Thymus (tissue), 14 donors: Measurements from ENCODE around the gene POSTN. TPM values are rescaled to one million over a fixed set of nuclear protein-coding genes. Genes with fewer than 3 reads are reported as not detected.

Experiments
- DNase-seq, 9 donors: peaks; one replicate each; pipeline ENCODE4 v3.0.0-alpha.2; 2013; ENCODE audit warnings: low spot score in 9 of 9, low read depth in 6 of 9, missing footprints in 1 of 9
- H3K27ac ChIP-seq, 2 donors: one replicate each; pipeline ENCODE4 v1.5.1; 2013; ENCODE audit warnings: control low read depth in 1 of 2, low read depth in 1 of 2, low read length in 1 of 2, mild to moderate bottlenecking in 1 of 2, moderate library complexity in 1 of 2
- H3K27me3 ChIP-seq, 2 donors: one replicate each; pipeline ENCODE4 v1.5.1; 2013; ENCODE audit warnings: low read length in 1 of 2; ENCODE audit not compliant: control insufficient read depth in 2 of 2, insufficient read depth in 1 of 2
- H3K36me3 ChIP-seq, 2 donors: one replicate each; pipeline ENCODE4 v1.5.1; 2013; ENCODE audit warnings: low read length in 1 of 2, mild to moderate bottlenecking in 1 of 2, moderate library complexity in 1 of 2; ENCODE audit not compliant: control insufficient read depth in 2 of 2, insufficient read depth in 2 of 2
- H3K4me1 ChIP-seq, 2 donors: one replicate each; pipeline ENCODE4 v1.5.1; 2013; ENCODE audit warnings: low read length in 2 of 2; ENCODE audit not compliant: control insufficient read depth in 2 of 2, insufficient read depth in 2 of 2
- H3K4me3 ChIP-seq, 2 donors: one replicate each; pipeline ENCODE4 v1.5.1; 2013; ENCODE audit warnings: low read length in 2 of 2, control low read depth in 1 of 2, mild to moderate bottlenecking in 1 of 2
- H3K9me3 ChIP-seq, 2 donors: one replicate each; pipeline ENCODE4 v1.5.1; 2013; ENCODE audit warnings: low read length in 1 of 2, mild to moderate bottlenecking in 1 of 2; ENCODE audit not compliant: control insufficient read depth in 2 of 2, insufficient read depth in 1 of 2
- WGBS: extraction: QIAGEN DNeasy Blood & Tissue Kit; methylation state at CpG from one replicate; pipeline ENCODE4 v1.1.7; 2013; 5-methylcytosine and 5-hydroxymethylcytosine counted together
- long read RNA-seq, 10 donors: transcript quantifications; one replicate each; lab custom pipeline, GENCODE V29; 2026
- polyA plus RNA-seq: library from polyadenylated mRNA; stranded (reverse); fragments of 200-250 nt; gene quantifications from one replicate; pipeline ENCODE4 v1.2.3, GENCODE V29; 2013
- total RNA-seq: library from RNA; stranded (reverse); fragments of 120-200 nt; gene quantifications from one replicate; pipeline ENCODE4 v1.2.4, GENCODE V29; 2013
- donor health status: healthy.

POSTN gene, protein sequence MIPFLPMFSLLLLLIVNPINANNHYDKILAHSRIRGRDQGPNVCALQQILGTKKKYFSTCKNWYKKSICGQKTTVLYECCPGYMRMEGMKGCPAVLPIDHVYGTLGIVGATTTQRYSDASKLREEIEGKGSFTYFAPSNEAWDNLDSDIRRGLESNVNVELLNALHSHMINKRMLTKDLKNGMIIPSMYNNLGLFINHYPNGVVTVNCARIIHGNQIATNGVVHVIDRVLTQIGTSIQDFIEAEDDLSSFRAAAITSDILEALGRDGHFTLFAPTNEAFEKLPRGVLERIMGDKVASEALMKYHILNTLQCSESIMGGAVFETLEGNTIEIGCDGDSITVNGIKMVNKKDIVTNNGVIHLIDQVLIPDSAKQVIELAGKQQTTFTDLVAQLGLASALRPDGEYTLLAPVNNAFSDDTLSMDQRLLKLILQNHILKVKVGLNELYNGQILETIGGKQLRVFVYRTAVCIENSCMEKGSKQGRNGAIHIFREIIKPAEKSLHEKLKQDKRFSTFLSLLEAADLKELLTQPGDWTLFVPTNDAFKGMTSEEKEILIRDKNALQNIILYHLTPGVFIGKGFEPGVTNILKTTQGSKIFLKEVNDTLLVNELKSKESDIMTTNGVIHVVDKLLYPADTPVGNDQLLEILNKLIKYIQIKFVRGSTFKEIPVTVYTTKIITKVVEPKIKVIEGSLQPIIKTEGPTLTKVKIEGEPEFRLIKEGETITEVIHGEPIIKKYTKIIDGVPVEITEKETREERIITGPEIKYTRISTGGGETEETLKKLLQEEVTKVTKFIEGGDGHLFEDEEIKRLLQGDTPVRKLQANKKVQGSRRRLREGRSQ
- 103 TPM for total RNA-seq
- polyA plus RNA-seq: 22.2 TPM
- long read RNA-seq, donor 1, partial matches to known transcripts: 0 of 2 reads
- long read RNA-seq, donor 1, other reads (novel, unspliced or antisense): 0 of 2 reads
- long read RNA-seq, donor 2: 0 reads
- long read RNA-seq, donor 3, transcript POSTN-209 (21 exons, 3,214 nt): minor isoform, 7 of 26 reads
- long read RNA-seq, donor 3, transcript POSTN-204 (22 exons, 3,210 nt): major isoform, 8 of 26 reads
- long read RNA-seq, donor 3, partial matches to known transcripts: 5 of 26 reads
- long read RNA-seq, donor 3, other reads (novel, unspliced or antisense): 0 of 26 reads
- long read RNA-seq, donor 4, partial matches to known transcripts: 0 of 2 reads
- long read RNA-seq, donor 4, other reads (novel, unspliced or antisense): 0 of 2 reads
- long read RNA-seq, donor 5, transcript POSTN-203 (23 exons, 3,373 nt): major isoform, 7 of 64 reads
- long read RNA-seq, donor 5, transcript POSTN-209 (21 exons, 3,214 nt): major isoform, 7 of 64 reads
- long read RNA-seq, donor 5, transcript POSTN-205 (4 exons, 502 nt): major isoform, 7 of 64 reads
- long read RNA-seq, donor 5, transcript POSTN-202 (22 exons, 3,196 nt): major isoform, 7 of 64 reads
- long read RNA-seq, donor 5, partial matches to known transcripts: 26 of 64 reads
- long read RNA-seq, donor 5, other reads (novel, unspliced or antisense): 0 of 64 reads
- long read RNA-seq, donor 6, transcript POSTN-207 (2 exons, 1,159 nt): major isoform, 8 of 26 reads
- long read RNA-seq, donor 6, transcript POSTN-209 (21 exons, 3,214 nt): minor isoform, 7 of 26 reads
- long read RNA-seq, donor 6, partial matches to known transcripts: 0 of 26 reads
- long read RNA-seq, donor 6, other reads (novel, unspliced or antisense): 0 of 26 reads
- long read RNA-seq, donor 7, partial matches to known transcripts: 0 of 8 reads
- long read RNA-seq, donor 7, other reads (novel, unspliced or antisense): 0 of 8 reads
- long read RNA-seq, donor 8, transcript POSTN-209 (21 exons, 3,214 nt): major isoform, 9 of 17 reads
- long read RNA-seq, donor 8, partial matches to known transcripts: 0 of 17 reads
- long read RNA-seq, donor 8, other reads (novel, unspliced or antisense): 0 of 17 reads
- long read RNA-seq, donor 9, transcript POSTN-209 (21 exons, 3,214 nt): major isoform, 5 of 14 reads
- long read RNA-seq, donor 9, partial matches to known transcripts: 0 of 14 reads
- long read RNA-seq, donor 9, other reads (novel, unspliced or antisense): 0 of 14 reads
- long read RNA-seq, donor 10, partial matches to known transcripts: 0 of 4 reads
- long read RNA-seq, donor 10, other reads (novel, unspliced or antisense): 0 of 4 reads

DNA sequence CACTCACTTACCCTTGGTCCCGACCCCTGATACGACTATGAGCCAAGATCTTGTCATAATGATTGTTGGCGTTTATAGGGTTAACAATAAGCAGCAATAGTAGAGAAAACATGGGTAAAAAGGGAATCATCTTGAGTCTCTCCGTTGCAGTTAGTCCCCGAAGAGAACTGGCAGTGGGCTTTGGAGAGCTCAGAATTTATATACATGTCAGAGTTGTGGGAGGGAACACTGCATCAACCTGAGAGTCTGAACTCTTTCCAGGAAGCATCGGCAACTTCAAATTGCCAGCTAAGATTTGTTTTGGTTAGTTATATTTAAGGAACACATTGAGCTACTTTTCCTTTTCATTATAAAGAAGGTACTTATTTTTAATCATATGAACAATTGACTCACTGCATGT is at the start of gene POSTN:
Gene POSTN, minus strand, starts transcription at position 172 of the 400 bp plus-strand sequence. Its CDS starts 42 bp downstream, at position 130.
- Histone ChIP-seq H3K4me1 (no peaks in the 10 kb centered on the region), H3K9me3 (no peaks in the 10 kb centered on the region), H3K27ac (no peak within 1 kb of the TSS), H3K36me3 (no peaks in the 10 kb centered on the region), H3K4me3 (no peak within 1 kb of the TSS), H3K27me3 (no peaks in the 10 kb centered on the region)
- DNase-seq: no peak
- WGBS: 42% methylated on average over 6 of the region's 6 CpGs

DNA sequence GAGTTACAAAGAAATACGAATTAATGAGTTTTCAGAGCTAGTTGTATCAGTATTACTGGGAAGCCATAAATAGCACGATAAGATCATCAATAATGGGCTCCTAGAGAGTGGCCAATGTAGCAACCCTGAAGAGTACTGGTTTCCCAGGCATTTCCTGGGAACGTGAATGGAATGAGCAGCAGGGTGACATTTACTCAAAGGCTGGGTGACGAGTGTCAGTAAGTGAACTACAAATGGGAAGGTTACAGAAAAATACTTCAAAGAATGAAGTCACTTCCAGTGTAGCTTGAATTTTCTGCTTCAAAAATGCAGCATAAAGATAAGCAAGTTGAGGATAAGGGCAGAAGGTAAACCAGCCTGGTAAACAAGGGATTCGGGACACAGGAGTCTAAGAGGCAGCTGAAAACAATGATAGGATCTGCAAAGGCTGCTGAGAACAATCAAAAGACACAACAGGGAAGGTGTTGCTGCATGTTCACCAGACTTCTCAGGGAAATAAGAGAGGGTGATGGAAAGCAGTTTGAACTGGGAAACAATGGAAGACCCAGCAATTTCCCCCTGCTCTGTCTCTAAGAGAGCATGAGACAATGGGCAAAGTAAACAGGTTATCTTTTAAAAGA is 48.6 kb upstream of the POSTN start:
- DNase-seq: no peak
- H3K9me3 ChIP-seq: no peaks in the 10 kb centered on the region
- H3K4me3 ChIP-seq: no peak overlapping the region
- H3K4me1 ChIP-seq: no peaks in the 10 kb centered on the region
- H3K27me3 ChIP-seq: no peaks in the 10 kb centered on the region
- WGBS: 47% methylated on average over 5 of the region's 5 CpGs
- no peaks in the 10 kb centered on the region for H3K36me3 ChIP-seq
- H3K27ac ChIP-seq: no peak overlapping the region

DNA sequence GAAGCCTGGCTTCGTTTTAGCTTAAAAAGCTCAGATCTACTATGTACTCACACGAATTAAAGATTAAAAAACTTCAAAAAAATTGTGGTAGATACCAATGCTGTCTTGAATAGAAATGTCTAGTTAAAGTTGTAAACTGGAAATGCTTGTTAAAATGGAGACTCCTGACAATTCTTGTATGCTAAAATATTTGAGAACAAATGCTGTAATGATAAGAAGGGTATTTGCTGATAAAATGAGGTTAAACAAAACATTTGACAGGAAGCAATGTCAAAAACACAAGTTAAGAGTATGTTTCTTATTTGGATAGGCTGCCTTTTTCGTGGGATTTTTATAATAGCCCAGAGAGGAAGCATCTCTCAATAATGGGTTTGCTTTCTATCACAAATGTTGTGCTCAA is 48.0 kb upstream of the POSTN start:
- H3K27ac ChIP-seq: no peak overlapping the region
- no peaks in the 10 kb centered on the region for H3K9me3 ChIP-seq
- H3K4me3 ChIP-seq: no peak overlapping the region
- no peaks in the 10 kb centered on the region for H3K27me3 ChIP-seq
- no peak for DNase-seq
- no peaks in the 10 kb centered on the region for H3K4me1 ChIP-seq
- 53% methylated on average over 3 of the region's 3 CpGs for whole genome bisulfite sequencing
- no peaks in the 10 kb centered on the region for H3K36me3 ChIP-seq

DNA sequence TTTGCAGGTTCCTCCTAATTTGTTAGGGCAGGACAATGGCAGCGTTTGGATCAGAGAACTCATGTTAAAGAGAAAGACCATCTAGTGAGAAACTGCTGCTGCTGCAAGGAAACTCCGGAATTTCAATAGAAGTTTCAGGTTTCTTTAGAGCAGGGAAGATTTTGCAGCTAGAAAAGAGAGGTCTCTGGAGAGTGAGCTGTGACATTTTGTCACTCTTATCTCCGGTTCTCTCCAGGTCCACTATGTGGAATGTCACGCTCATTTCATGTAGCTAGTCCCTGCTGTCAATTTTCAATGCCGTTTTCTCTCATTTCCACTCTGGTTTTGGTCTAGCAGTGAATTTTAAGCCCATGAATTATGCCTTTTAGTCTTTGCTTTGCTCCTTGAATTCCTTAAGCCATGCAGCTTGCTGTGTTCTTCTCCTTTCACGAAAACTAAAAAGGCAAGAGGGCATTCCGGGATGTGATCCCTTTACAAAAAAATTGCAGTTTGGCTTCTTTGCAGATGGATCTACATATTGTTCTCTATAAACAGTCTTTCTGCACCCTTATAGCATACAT is 46.7 kb upstream of the POSTN start:
- DNase-seq: no peak
- Histone ChIP-seq H3K27ac (no peak overlapping the region), H3K27me3 (no peaks in the 10 kb centered on the region), H3K4me3 (no peak overlapping the region), H3K36me3 (no peaks in the 10 kb centered on the region), H3K4me1 (no peaks in the 10 kb centered on the region), H3K9me3 (no peaks in the 10 kb centered on the region)
- 56% methylated on average over 7 of the region's 7 CpGs for WGBS

DNA sequence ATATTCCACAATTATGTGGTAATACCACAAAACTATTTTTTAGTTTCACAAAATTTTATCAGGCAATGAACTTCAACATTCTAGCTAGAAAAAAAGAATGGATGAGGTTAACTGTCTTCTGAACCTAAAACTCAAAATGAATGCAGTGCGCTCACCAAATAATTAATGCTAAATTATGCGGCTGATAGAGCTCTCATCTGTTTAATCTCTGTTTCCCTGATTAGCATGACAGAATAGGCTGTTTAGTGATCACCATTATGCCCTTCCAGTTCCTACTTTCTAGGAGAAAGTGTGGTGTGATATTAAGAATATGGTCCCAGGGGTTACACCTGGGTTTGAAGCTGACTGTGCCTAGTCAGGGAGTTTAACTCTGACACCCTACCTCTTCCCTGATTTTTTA is 42.8 kb upstream of the POSTN start:
- Histone ChIP-seq H3K4me1 (no peaks in the 10 kb centered on the region), H3K4me3 (no peak overlapping the region), H3K27me3 (no peaks in the 10 kb centered on the region), H3K36me3 (no peaks in the 10 kb centered on the region), H3K27ac (no peak overlapping the region), H3K9me3 (no peaks in the 10 kb centered on the region)
- DNase-seq: no peak
- WGBS: 96% methylated on average over 2 of the region's 2 CpGs

DNA sequence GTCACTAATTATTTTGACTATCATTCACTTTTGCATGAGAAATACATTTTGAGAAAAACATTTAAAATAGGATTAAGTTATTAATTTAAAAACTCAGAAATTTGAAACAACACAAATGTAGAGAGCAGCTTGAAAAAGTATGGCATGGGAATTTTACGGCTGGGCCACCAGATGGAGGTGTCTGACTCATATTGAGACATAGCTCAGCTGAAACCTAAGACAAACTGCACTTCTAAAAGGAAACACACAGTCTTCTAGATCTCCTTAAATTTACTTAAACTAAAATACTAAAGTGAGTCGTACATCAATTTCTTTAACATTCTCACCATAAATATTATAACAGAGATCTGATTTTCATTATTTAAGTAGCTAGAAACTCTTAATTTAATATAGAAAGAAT is 41.9 kb upstream of the POSTN start:
- H3K27ac ChIP-seq: no peak overlapping the region
- H3K36me3 ChIP-seq: no peaks in the 10 kb centered on the region
- 32% methylated on average over 2 of the region's 2 CpGs for WGBS
- H3K27me3 ChIP-seq: no peaks in the 10 kb centered on the region
- no peak for DNase-seq
- no peaks in the 10 kb centered on the region for H3K9me3 ChIP-seq
- no peaks in the 10 kb centered on the region for H3K4me1 ChIP-seq
- H3K4me3 ChIP-seq: no peak overlapping the region

DNA sequence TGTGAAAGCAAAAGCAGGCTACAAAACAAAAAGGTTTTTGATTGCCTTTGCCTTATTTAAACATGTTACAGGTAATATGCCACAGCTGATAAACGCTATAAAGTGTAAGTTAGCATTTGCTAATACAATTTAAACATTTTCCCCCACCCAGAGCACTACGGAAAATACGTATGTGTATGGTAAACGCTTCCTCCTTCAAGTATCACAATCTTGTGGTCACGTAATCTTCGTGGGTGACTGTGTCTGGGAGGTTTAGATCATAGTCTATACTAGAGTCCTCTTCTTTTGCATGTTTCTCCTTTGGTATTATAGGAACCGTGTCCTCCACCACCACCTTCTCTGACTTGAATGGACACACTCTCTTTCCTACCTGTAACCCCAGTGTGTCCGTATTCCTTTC is 38.1 kb upstream of the POSTN start:
- H3K27me3 ChIP-seq: no peaks in the 10 kb centered on the region
- no peak overlapping the region for H3K4me3 ChIP-seq
- H3K4me1 ChIP-seq: no peaks in the 10 kb centered on the region
- H3K36me3 ChIP-seq: no peaks in the 10 kb centered on the region
- DNase-seq: no peak
- no peak overlapping the region for H3K27ac ChIP-seq
- H3K9me3 ChIP-seq: no peaks in the 10 kb centered on the region
- 83% methylated on average over 8 of the region's 8 CpGs for WGBS
